Spinal cord (tissue), 10 donors: ENCODE results near the gene LEKR1. TPM values are rescaled to one million over a fixed set of nuclear protein-coding genes. Genes with fewer than 3 reads are reported as not detected.
A peak's percentile ranks its signal among the peaks of the same experiment; 100 is the strongest.

Experiments
- DNase-seq, 6 donors: peaks; one replicate each; pipeline versions ENCODE4 v3.0.0 to v3.0.0-alpha.2; 2013 to 2015; ENCODE audit warnings: low spot score in 6 of 6, low read depth in 4 of 6
- H3K27ac ChIP-seq: one replicate; pipeline ENCODE4 v1.5.1; 2013; ENCODE audit warnings: low read depth, low read length, control low read depth
- H3K27me3 ChIP-seq: one replicate; pipeline ENCODE4 v1.6.1; 2013; ENCODE audit warnings: low read length; ENCODE audit not compliant: control insufficient read depth, insufficient read depth
- H3K36me3 ChIP-seq: one replicate; pipeline ENCODE4 v1.6.1; 2013; ENCODE audit warnings: low read length; ENCODE audit not compliant: control insufficient read depth, insufficient read depth
- H3K4me1 ChIP-seq: one replicate; pipeline ENCODE4 v1.6.1; 2013; ENCODE audit warnings: low read length; ENCODE audit not compliant: control insufficient read depth, insufficient read depth
- H3K4me3 ChIP-seq: one replicate; pipeline ENCODE4 v1.5.1; 2013; ENCODE audit warnings: low read depth, low read length, control low read depth
- H3K9me3 ChIP-seq: one replicate; pipeline ENCODE4 v1.6.1; 2013; ENCODE audit warnings: low read length; ENCODE audit not compliant: control insufficient read depth, insufficient read depth
- WGBS: methylation state at CpG from one replicate; pipeline ENCODE4 v1.1.5; 2013; ENCODE audit warnings: missing lambda C conversion rate; ENCODE audit not compliant: insufficient coverage; 5-methylcytosine and 5-hydroxymethylcytosine counted together
- polyA plus RNA-seq, 2 donors: library from polyadenylated mRNA; unstranded; fragments of 120-200 nt; gene quantifications; one replicate each; pipeline ENCODE4 v1.2.1, GENCODE V29; 2013; ENCODE audit not compliant: insufficient read length in 2 of 2
- total RNA-seq, 2 donors: library from RNA; depleted of rRNA in 1 of 2; stranded (reverse); fragments of 120-200 nt in 1 of 2; fragments of >200 nt in 1 of 2; gene quantifications; one replicate each; pipeline versions ENCODE4 v1.2.3 to v1.2.4, GENCODE V29; 2013 to 2014
- donor health status: healthy.

The LEKR1 gene
- total and polyA plus RNA-seq, 4 donors, result 1.7 to 2.4 (median 1.9) TPM

GRCh38 chr3:157067114-157067513 is 241.0 kb downstream of the LEKR1 start:
- no peak overlapping the region for H3K27ac ChIP-seq
- H3K4me1 ChIP-seq, result peaks cover 19% of the 10 kb centered on the region
- no peak for DNase-seq
- H3K27me3 ChIP-seq, result no peaks in the 10 kb centered on the region
- WGBS, result no CpG with 5 or more reads among the region's 3 CpGs
- no peaks in the 10 kb centered on the region for H3K36me3 ChIP-seq
- H3K9me3 ChIP-seq, result no peaks in the 10 kb centered on the region
- no peak overlapping the region for H3K4me3 ChIP-seq

- Histone ChIP-seq H3K9me3 (no peaks in the 10 kb centered on the region), H3K4me1 (peaks cover 14% of the 10 kb centered on the region), H3K27ac (no peak overlapping the region), H3K4me3 (no peak overlapping the region), H3K27me3 (no peaks in the 10 kb centered on the region), H3K36me3 (no peaks in the 10 kb centered on the region)
- DNase-seq, result no peak
- 90% methylated on average over 2 of the region's 4 CpGs for WGBS
Measured at GRCh38 chr3:157069406-157069805, 243.3 kb downstream of the LEKR1 start.

GRCh38 chr3:157069846-157070677 is 243.9 kb downstream of the LEKR1 start:
- DNase-seq, result no peak
- WGBS, result 98% methylated on average over 4 of the region's 7 CpGs
- Histone ChIP-seq H3K27me3 (no peaks in the 10 kb centered on the region), H3K4me1 (peaks cover 14% of the 10 kb centered on the region), H3K9me3 (no peaks in the 10 kb centered on the region), H3K36me3 (no peaks in the 10 kb centered on the region), H3K27ac (peak overlapping the region; percentile 17), H3K4me3 (no peak overlapping the region)

GRCh38 chr3:157070678-157070999 is 244.5 kb downstream of the LEKR1 start:
- H3K36me3 ChIP-seq, result no peaks in the 10 kb centered on the region
- peak overlapping the region; percentile 65 for H3K27ac ChIP-seq
- peaks cover 11% of the 10 kb centered on the region for H3K4me1 ChIP-seq
- no peaks in the 10 kb centered on the region for H3K9me3 ChIP-seq
- H3K27me3 ChIP-seq, result no peaks in the 10 kb centered on the region
- H3K4me3 ChIP-seq, result no peak overlapping the region
- 55% methylated on average over 1 of the region's 2 CpGs for WGBS
- DNase-seq, result peak in 2 of 6 donors; percentile 59 to 68

- Histone ChIP-seq H3K27ac (no peak overlapping the region), H3K4me1 (peaks cover 9% of the 10 kb centered on the region), H3K9me3 (no peaks in the 10 kb centered on the region), H3K4me3 (no peak overlapping the region), H3K27me3 (no peaks in the 10 kb centered on the region), H3K36me3 (no peaks in the 10 kb centered on the region)
- WGBS, result 100% methylated on average over 2 of the region's 2 CpGs
- no peak for DNase-seq
Measured at GRCh38 chr3:157071744-157072525, 245.8 kb downstream of the LEKR1 start.

GRCh38 chr3:157073810-157074209 is 247.7 kb downstream of the LEKR1 start:
- Histone ChIP-seq H3K27me3 (no peaks in the 10 kb centered on the region), H3K4me3 (no peak overlapping the region), H3K9me3 (no peaks in the 10 kb centered on the region), H3K36me3 (no peaks in the 10 kb centered on the region), H3K4me1 (peaks cover 14% of the 10 kb centered on the region), H3K27ac (no peak overlapping the region)
- peak in 1 of 6 donors; percentile 28 for DNase-seq
- WGBS, result 33% methylated on average over 2 of the region's 4 CpGs

GRCh38 chr3:157074490-157074889 is 248.3 kb downstream of the LEKR1 start:
- H3K27me3 ChIP-seq, result no peaks in the 10 kb centered on the region
- H3K27ac ChIP-seq, result no peak overlapping the region
- no peak overlapping the region for H3K4me3 ChIP-seq
- H3K9me3 ChIP-seq, result no peaks in the 10 kb centered on the region
- 92% methylated on average over 3 of the region's 3 CpGs for WGBS
- DNase-seq, result no peak
- peaks cover 14% of the 10 kb centered on the region for H3K4me1 ChIP-seq
- H3K36me3 ChIP-seq, result no peaks in the 10 kb centered on the region

GRCh38 chr3:157074981-157075380 is 248.8 kb downstream of the LEKR1 start:
- WGBS, result 100% methylated on average over 2 of the region's 2 CpGs
- Histone ChIP-seq H3K4me3 (no peak overlapping the region), H3K4me1 (peaks cover 12% of the 10 kb centered on the region), H3K36me3 (no peaks in the 10 kb centered on the region), H3K27ac (no peak overlapping the region), H3K9me3 (no peaks in the 10 kb centered on the region), H3K27me3 (no peaks in the 10 kb centered on the region)
- no peak for DNase-seq

- no peaks in the 10 kb centered on the region for H3K27me3 ChIP-seq
- peak in 1 of 6 donors; percentile 49 for DNase-seq
- peaks cover 10% of the 10 kb centered on the region for H3K4me1 ChIP-seq
- H3K9me3 ChIP-seq, result no peaks in the 10 kb centered on the region
- no peaks in the 10 kb centered on the region for H3K36me3 ChIP-seq
- H3K27ac ChIP-seq, result peak overlapping the region; percentile 10
- no peak overlapping the region for H3K4me3 ChIP-seq
- WGBS, result 32% methylated on average over 4 of the region's 7 CpGs
Measured at GRCh38 chr3:157075693-157076420, 249.7 kb downstream of the LEKR1 start.
